H54 (cell line): Measurements from ENCODE around the gene DTX1.

ENCODE experiments used
- DNase-seq: peaks from one replicate; pipeline ENCODE4 v3.0.0; 2011; ENCODE audit warnings: low spot score, mixed read lengths; ENCODE audit not compliant: insufficient read length
- FAIRE-seq: peaks from 3 replicates; lab custom pipeline; 2011; peaks lifted over from hg19 to GRCh38; lab: Jason Lieb, UNC
- POLR2A ChIP-seq: IDR thresholded peaks from 2 replicates; pipeline ENCODE4 v1.6.1; 2011; ENCODE audit warnings: low read depth, mild to moderate bottlenecking, low read length

The DTX1 gene

GRCh38 chr12:113056631-113057488 lies at the start of gene DTX1:
Gene DTX1, plus strand, starts transcription at chr12:113056730. Its CDS starts 1,463 bp downstream, at chr12:113058193.
- FAIRE-seq (no peak), DNase-seq (no peak)
- no peak for TF ChIP-seq POLR2A

DNA sequence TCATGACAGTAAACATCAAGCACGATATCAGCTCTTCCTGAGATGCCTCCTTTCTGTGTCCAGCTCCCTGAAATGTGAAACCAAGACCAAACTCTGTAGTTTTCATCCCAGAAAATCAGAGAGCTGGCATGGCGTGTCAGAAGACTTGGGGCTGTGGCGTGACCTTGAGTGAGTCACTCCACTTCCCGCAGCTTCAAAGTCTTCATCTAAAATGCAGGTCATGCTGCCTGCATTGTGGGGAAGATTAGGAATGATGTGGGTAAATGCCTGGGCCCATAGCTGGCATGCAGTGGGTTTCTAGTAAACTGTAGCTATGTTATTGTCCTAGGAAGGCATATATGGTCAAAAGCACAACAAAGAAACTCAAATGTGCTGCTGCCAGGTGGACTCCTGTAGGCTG lies 49.4 kb upstream of the DTX1 start:
- peak; percentile 75 for DNase-seq
- TF ChIP-seq POLR2A = no peak
- no peak for FAIRE-seq

- no peak for TF ChIP-seq POLR2A
- FAIRE-seq (no peak), DNase-seq (no peak)
These were observed 45.8 kb upstream of the DTX1 start for GRCh38 chr12:113010701-113011100.

DNA sequence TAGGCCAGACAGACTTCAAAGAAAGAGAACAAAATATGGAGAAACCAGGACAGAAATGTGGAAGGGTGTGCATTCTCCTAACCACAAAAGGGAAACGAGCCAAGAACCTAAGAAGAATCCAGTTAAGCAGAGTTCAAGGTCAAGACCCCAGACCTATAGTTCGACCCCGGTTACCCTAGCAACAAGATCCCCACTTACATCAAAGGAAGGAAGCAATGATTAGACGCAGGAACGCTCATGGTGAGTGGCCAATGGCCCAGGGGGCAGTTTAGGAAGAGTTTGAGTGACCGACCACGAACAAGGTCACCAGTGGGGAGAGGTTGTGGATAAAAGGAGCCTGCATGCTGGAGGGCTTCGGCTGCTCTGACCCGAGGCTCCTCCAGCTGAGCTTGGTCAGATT lies 42.0 kb upstream of the DTX1 start:
- FAIRE-seq (no peak), DNase-seq (no peak)

DNA sequence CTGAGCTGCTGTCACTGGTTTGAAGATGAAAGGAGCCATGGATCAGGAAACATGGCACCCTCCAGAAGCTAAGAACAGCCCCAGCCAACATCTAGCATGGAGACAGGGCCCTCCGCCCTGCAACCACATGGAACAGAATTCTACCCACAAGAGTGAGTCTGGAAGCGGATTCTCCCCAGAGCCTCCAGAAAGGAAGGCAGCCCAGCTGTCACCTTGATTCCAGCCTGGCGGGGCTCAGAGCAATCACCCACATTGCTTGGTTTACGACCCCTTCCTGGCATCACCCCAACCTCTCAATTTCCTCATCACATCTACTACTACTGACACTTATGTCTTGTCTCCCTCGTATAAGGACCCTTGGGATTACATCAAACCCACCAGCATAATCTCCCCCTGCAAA lies 39.7 kb upstream of the DTX1 start:
- no peak for TF ChIP-seq POLR2A
- DNase-seq (no peak), FAIRE-seq (no peak)

More for the DNA sequence above, 42.0 kb upstream of the DTX1 start:
- no peak for TF ChIP-seq POLR2A

DNA sequence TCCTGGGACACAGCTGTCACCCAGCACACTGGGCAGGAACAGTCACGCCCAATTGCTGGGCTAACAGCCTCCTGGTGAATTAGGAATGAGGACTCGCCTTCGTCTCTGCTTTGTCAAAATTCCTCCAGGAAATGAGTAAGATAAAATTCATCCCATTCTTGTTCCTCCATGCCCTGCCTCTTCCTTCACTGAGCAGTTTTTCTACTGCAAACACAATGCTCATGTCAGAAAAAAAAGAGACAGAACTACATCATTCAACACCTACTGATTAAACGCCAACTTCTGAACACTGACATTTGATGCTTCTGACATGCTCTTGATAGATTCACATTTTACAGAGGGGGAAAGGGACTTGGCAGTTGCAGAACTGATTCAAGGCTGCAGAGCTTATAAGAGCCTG lies 37.5 kb upstream of the DTX1 start:
- FAIRE-seq (peak; percentile 50), DNase-seq (peak; percentile 43)
- TF ChIP-seq POLR2A = no peak

DNA sequence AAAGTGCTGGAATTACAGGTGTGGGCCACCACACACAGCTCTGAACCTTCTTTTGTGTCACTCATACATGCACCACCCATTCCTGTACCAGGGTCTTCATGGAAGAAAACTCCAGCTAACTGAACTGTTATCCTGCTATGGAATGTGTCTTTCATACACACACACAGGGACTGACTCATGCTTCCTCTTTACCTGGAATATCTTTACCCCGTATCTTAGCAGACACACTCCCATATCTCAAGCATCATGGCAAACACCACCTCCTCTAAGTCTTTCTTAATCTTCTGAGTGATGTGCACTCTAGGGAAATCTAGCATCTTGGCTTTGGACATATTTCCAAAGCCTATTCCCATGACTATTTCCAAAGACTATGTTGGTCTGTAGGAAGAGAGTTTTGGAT lies 35.0 kb upstream of the DTX1 start:
- FAIRE-seq (no peak), DNase-seq (no peak)
- no peak for TF ChIP-seq POLR2A

DNA sequence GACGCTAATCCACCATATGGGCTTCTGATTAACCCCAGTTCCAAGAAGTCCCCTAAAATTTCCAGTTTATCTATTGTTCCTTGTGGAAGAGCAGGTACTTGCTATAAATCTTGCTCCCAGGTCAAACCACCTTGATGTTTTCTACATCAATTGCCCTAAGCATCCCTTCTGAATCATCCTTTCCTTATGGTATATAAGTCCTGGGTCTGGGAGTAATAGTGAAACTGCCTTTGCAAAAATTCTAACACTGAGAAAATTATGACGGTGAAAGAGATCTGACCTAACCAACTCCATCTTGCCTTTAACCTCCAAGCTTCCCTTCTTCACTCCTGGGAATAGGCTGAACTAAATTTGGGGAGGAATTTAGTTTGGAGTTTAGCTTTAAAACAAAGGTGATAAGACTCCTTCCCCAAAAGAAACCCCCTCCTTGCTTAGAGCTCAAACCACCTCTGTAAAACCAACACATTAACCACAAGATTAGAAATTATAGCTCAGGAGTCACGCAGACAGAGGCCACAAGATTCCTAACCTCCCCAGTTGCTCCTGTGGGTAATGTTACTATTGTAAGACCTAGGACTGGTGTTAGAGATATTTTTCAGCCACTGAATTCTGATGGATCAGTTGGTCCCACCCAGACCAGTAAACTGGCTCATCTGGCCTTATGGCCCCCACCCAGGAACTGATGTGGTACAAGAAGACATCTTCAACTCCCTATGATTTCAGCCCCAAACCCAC lies 33.8 kb upstream of the DTX1 start:
- no peak for DNase-seq
- FAIRE-seq = no peak
- no peak for TF ChIP-seq POLR2A

- TF ChIP-seq POLR2A = no peak
- DNase-seq (no peak), FAIRE-seq (no peak)
These were observed 28.8 kb upstream of the DTX1 start for GRCh38 chr12:113027726-113028125.

- TF ChIP-seq POLR2A = no peak
- FAIRE-seq (peak; percentile 57), DNase-seq (peak; percentile 54)
These were observed 25.5 kb upstream of the DTX1 start for GRCh38 chr12:113030875-113031525.

DNA sequence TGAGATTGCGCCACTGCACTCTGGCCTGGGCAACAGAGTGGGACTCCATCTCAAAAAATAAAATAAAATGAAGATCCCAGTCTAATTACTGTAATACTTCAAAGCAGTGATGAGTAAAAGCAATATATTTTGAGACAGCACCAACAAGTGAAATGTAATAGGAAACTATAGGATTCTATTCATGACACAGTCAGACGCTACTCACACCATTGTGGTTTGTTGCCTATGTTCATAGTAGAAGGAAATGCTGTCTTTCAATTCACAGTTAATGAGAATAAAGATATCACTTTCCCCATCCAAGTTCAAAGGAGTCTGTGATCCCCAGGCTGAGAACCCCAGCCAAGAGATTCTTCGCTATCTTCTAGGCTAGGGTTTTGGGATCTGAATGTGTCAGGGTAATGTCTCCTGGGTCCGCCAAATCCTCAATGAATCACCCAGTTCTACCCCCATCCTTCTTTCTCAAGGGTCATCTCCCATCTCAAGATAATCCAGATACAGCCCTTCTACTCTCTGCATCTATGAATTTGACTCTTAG lies 16.6 kb upstream of the DTX1 start:
- no peak for FAIRE-seq
- DNase-seq = no peak
- no peak for TF ChIP-seq POLR2A

- FAIRE-seq (peak; percentile 97), DNase-seq (peak; percentile 90)
- TF ChIP-seq POLR2A = no peak
These were observed 15.8 kb upstream of the DTX1 start for GRCh38 chr12:113040722-113041171.

- no peak for FAIRE-seq
- DNase-seq = no peak
These were observed 15.0 kb upstream of the DTX1 start for GRCh38 chr12:113041560-113041959.

More at GRCh38 chr12:113041560-113041959, 15.0 kb upstream of the DTX1 start:
- TF ChIP-seq POLR2A = no peak
